Cardiac muscle cell (in vitro differentiated cells and primary cell): Measurements from ENCODE around the gene ROR2. TPM values are rescaled to one million over a fixed set of nuclear protein-coding genes. Genes with fewer than 3 reads are reported as not detected.

Experiments
- DNase-seq, 2 donors: peaks; one replicate each; pipeline versions ENCODE4 v3.0.0 to v3.0.0-alpha.2; 2010 to 2017; ENCODE audit warnings: low read depth in 1 of 2, low spot score in 1 of 2
- H3K27ac ChIP-seq: fragments of 200-600 bp; sonication (generic); 2 replicates; pipeline ENCODE4 v1.5.1; 2016
- H3K27me3 ChIP-seq: fragments of 200-600 bp; sonication (generic); 2 replicates; pipeline ENCODE4 v1.6.0; 2016; ENCODE audit warnings: control low read depth
- H3K36me3 ChIP-seq: fragments of 200-600 bp; sonication (generic); 2 replicates; pipeline ENCODE4 v1.5.1; 2016; ENCODE audit warnings: control low read depth
- H3K4me1 ChIP-seq: fragments of 200-600 bp; sonication (generic); 2 replicates; pipeline ENCODE4 v1.8.1; 2017; ENCODE audit warnings: low read depth, mild to moderate bottlenecking, mixed run types
- H3K4me3 ChIP-seq: fragments of 200-600 bp; sonication (generic); 2 replicates; pipeline ENCODE4 v1.5.1; 2016; ENCODE audit warnings: mild to moderate bottlenecking
- H3K9me3 ChIP-seq: fragments of 200-600 bp; sonication (generic); 2 replicates; pipeline ENCODE4 v1.5.1; 2017; ENCODE audit warnings: low read depth, mild to moderate bottlenecking, control low read depth
- polyA plus RNA-seq: library from polyadenylated mRNA; unstranded; fragments of >200 nt; fragmentation: Nextera tagmentation; extraction: Ambion mirVana; gene quantifications from 2 replicates; pipeline ENCODE4 v1.2.1, GENCODE V29; 2016
- total RNA-seq: library from RNA; depleted of rRNA; stranded (reverse); fragments of >200 nt; gene quantifications from 2 replicates; pipeline ENCODE4 v1.2.3, GENCODE V29; 2016
- TF ChIP-seq, protein P1 (sequence below): IDR thresholded peaks from 2 replicates; pipeline ENCODE4 v1.5.1; 2012; ENCODE audit warnings: low read depth, mild to moderate bottlenecking, low read length

Gene ROR2
- total and polyA plus RNA-seq, 2 experiments from 2014 or later, result 21.5 to 38.6 TPM

DNA sequence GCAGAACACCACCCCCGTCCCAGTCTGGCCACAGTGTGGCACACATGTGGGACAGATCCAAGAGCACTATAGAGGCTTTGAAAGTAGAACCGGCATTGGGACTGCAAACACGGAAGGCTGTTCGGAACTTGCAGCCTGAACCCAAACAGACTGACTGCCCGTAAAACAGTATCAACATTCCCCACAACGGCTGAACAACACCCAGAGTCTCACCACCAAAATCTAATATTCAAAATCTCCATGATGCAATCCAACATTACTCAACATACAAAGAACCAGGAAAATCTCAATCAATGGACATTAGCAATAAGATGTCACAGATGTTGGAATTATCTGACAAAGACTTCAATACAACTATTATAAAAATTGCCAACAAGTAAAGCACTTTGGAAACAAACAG, 82.3 kb downstream of the ROR2 start:
- Histone ChIP-seq H3K4me3 (no peak overlapping the region), H3K27me3 (no peaks in the 10 kb centered on the region), H3K36me3 (no peaks in the 10 kb centered on the region), H3K9me3 (no peaks in the 10 kb centered on the region), H3K4me1 (peaks cover 21% of the 10 kb centered on the region), H3K27ac (no peak overlapping the region)
- TF ChIP-seq, protein P1, sequence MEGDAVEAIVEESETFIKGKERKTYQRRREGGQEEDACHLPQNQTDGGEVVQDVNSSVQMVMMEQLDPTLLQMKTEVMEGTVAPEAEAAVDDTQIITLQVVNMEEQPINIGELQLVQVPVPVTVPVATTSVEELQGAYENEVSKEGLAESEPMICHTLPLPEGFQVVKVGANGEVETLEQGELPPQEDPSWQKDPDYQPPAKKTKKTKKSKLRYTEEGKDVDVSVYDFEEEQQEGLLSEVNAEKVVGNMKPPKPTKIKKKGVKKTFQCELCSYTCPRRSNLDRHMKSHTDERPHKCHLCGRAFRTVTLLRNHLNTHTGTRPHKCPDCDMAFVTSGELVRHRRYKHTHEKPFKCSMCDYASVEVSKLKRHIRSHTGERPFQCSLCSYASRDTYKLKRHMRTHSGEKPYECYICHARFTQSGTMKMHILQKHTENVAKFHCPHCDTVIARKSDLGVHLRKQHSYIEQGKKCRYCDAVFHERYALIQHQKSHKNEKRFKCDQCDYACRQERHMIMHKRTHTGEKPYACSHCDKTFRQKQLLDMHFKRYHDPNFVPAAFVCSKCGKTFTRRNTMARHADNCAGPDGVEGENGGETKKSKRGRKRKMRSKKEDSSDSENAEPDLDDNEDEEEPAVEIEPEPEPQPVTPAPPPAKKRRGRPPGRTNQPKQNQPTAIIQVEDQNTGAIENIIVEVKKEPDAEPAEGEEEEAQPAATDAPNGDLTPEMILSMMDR, result no peak
- DNase-seq, result no peak

DNA sequence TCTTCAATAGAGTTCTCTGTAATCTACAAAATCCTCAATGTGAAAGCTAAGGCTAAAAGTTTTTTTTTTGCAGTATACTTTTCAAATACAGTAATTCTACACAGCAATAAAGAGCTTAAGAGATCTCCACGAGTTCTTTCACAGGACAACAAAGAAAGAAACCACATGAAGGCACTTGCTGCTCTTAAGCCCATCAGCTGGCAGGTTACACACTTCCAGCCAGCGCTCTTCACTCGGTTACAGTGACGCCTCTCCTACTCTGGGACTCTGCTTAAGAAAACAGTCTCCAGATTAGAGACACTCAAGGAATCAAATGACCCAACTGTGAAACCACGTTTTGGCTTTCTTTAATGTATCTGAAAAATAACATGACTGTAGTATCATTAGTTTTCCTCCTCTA, 85.0 kb downstream of the ROR2 start:
- Histone ChIP-seq H3K4me3 (no peak overlapping the region), H3K4me1 (peaks cover 21% of the 10 kb centered on the region), H3K9me3 (no peaks in the 10 kb centered on the region), H3K27me3 (no peaks in the 10 kb centered on the region), H3K36me3 (no peaks in the 10 kb centered on the region), H3K27ac (peak overlapping the region; percentile 58)
- TF ChIP-seq, protein P1, result no peak
- peak in 1 of 2 donors; percentile 65 for DNase-seq

GRCh38 chr9:91864380-91864779, 85.6 kb downstream of the ROR2 start:
- Histone ChIP-seq H3K9me3 (no peaks in the 10 kb centered on the region), H3K4me1 (peaks cover 21% of the 10 kb centered on the region), H3K27ac (peak overlapping the region; percentile 58), H3K36me3 (no peaks in the 10 kb centered on the region), H3K27me3 (no peaks in the 10 kb centered on the region), H3K4me3 (no peak overlapping the region)
- TF ChIP-seq, protein P1, result no peak
- peak; percentile 25 to 40 for DNase-seq

DNA sequence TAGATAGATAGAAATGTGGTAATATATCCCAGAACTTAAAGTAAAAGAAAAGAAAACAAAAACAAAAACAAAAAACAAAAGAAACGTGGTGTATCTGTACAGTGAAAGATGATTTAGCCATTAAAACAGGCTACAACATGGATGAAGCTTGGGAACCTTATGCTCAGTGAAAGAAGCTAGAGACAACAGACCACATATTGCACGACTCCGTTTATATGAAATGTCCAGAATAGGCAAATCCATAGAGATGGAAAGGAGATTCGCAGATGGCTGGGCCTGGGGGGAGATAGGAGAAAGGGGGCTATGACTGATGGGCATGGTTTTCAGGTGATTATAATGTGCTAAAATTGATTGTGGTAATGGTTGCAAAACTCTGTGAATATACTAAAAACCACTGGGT, 86.6 kb downstream of the ROR2 start:
- TF ChIP-seq, protein P1, result no peak
- no peak for DNase-seq
- no peaks in the 10 kb centered on the region for H3K9me3 ChIP-seq
- no peak overlapping the region for H3K4me3 ChIP-seq
- H3K27ac ChIP-seq, result peak overlapping the region; percentile 58
- peaks cover 26% of the 10 kb centered on the region for H3K4me1 ChIP-seq
- H3K36me3 ChIP-seq, result no peaks in the 10 kb centered on the region
- no peaks in the 10 kb centered on the region for H3K27me3 ChIP-seq

GRCh38 chr9:91858213-91859030, 91.6 kb downstream of the ROR2 start:
- H3K27me3 ChIP-seq, result no peaks in the 10 kb centered on the region
- DNase-seq, result no peak
- no peaks in the 10 kb centered on the region for H3K9me3 ChIP-seq
- H3K36me3 ChIP-seq, result no peaks in the 10 kb centered on the region
- TF ChIP-seq, protein P1, result no peak
- no peak overlapping the region for H3K4me3 ChIP-seq
- H3K27ac ChIP-seq, result peak overlapping the region; percentile 20
- peaks cover 39% of the 10 kb centered on the region for H3K4me1 ChIP-seq
